Calu3 (cell line): Measurements from ENCODE around the gene ECD. TPM values are rescaled to one million over a fixed set of nuclear protein-coding genes. Genes with fewer than 3 reads are reported as not detected.
A peak's percentile ranks its signal among the peaks of the same experiment; 100 is the strongest.

Experiments
- BruUV-seq: library from RNA; stranded (reverse); fragments of 400-500 nt; replicated peaks from 2 replicates; lab custom pipeline; 2021; lab: Mats Ljungman, UMichigan
- CTCF ChIA-PET: fragments of 300-600 bp; sonication (Branson Sonifier 250); formaldehyde crosslinking; loops from one replicate; lab custom pipeline; 2022; ENCODE audit warnings: antibody characterized with exemption; lab: Charles Lee
- DNase-seq: peaks from one replicate; pipeline ENCODE4 v3.0.0; 2022
- H3K27ac Mint-ChIP-seq: one replicate; pipeline ENCODE4 v1.8.0; 2022; ENCODE audit warnings: mixed read lengths; ENCODE audit not compliant: unreplicated experiment
- H3K27me3 Mint-ChIP-seq: one replicate; pipeline ENCODE4 v1.8.0; 2022; ENCODE audit warnings: mixed read lengths; ENCODE audit not compliant: unreplicated experiment
- H3K36me3 Mint-ChIP-seq: one replicate; pipeline ENCODE4 v1.8.0; 2022; ENCODE audit warnings: mild to moderate bottlenecking, moderate library complexity, mixed read lengths; ENCODE audit not compliant: insufficient read depth, unreplicated experiment
- H3K4me1 Mint-ChIP-seq: one replicate; pipeline ENCODE4 v1.8.0; 2022; ENCODE audit warnings: mild to moderate bottlenecking, low read depth, mixed read lengths; ENCODE audit not compliant: unreplicated experiment
- H3K4me3 Mint-ChIP-seq: one replicate; pipeline ENCODE4 v1.8.0; 2022; ENCODE audit warnings: mild to moderate bottlenecking, low read depth, moderate library complexity, mixed read lengths; ENCODE audit not compliant: unreplicated experiment
- H3K9me3 Mint-ChIP-seq: one replicate; pipeline ENCODE4 v1.8.0; 2022; ENCODE audit warnings: low read depth, mixed read lengths; ENCODE audit not compliant: unreplicated experiment
- CTCF ChIP-seq: fragments of 200-600 bp; IDR thresholded peaks from one replicate; pipeline ENCODE4 v1.8.0; 2022; ENCODE audit warnings: antibody characterized with exemption; ENCODE audit not compliant: unreplicated experiment
- intact Hi-C: fragments of 100-400 bp; cut with micrococcal nuclease; formaldehyde crosslinking; loops from one replicate; pipeline ENCODE4 v1.10.0; 2022; ENCODE audit not compliant: unreplicated experiment
- total RNA-seq: library from RNA; stranded (reverse); gene quantifications from 2 replicates; pipeline ENCODE4 v1.2.3, GENCODE V29; 2022

The ECD gene
- total RNA-seq, 1 experiment from 2014 or later, result 28.1 TPM

- Mint-ChIP-seq H3K4me3 (no peak overlapping the region), H3K36me3 (peaks cover 14% of the 10 kb centered on the region), H3K9me3 (no peaks in the 10 kb centered on the region), H3K27me3 (no peaks in the 10 kb centered on the region), H3K27ac (no peak overlapping the region), H3K4me1 (no peaks in the 10 kb centered on the region)
- BruUV-seq, result no TSS peak
- CTCF ChIA-PET, result no interaction called here
- intact Hi-C loops, result no loop called here
- TF ChIP-seq CTCF, result no peak
- DNase-seq, result no peak
These were observed 47.9 kb downstream of the ECD start for GRCh38 chr10:73119952-73120351.

GRCh38 chr10:73119457-73119856, 48.4 kb downstream of the ECD start:
- no peak overlapping the region for H3K4me3 Mint-ChIP-seq
- intact Hi-C loops, result no loop called here
- H3K9me3 Mint-ChIP-seq, result no peaks in the 10 kb centered on the region
- no peaks in the 10 kb centered on the region for H3K27me3 Mint-ChIP-seq
- BruUV-seq, result no TSS peak
- TF ChIP-seq CTCF, result no peak
- H3K27ac Mint-ChIP-seq, result no peak overlapping the region
- CTCF ChIA-PET, result interaction anchor here (0.6 kb wide), 1 partner anchor 30 kb away, joined by 4 read pairs; no protein-coding TSS in a partner anchor
- DNase-seq, result no peak
- peaks cover 13% of the 10 kb centered on the region for H3K36me3 Mint-ChIP-seq
- no peaks in the 10 kb centered on the region for H3K4me1 Mint-ChIP-seq

- DNase-seq, result no peak
- CTCF ChIA-PET, result no interaction called here
- no peaks in the 10 kb centered on the region for H3K27me3 Mint-ChIP-seq
- H3K9me3 Mint-ChIP-seq, result no peaks in the 10 kb centered on the region
- H3K36me3 Mint-ChIP-seq, result peaks cover 8% of the 10 kb centered on the region
- no peaks in the 10 kb centered on the region for H3K4me1 Mint-ChIP-seq
- TF ChIP-seq CTCF, result no peak
- peak overlapping the region; percentile 36 for H3K27ac Mint-ChIP-seq
- H3K4me3 Mint-ChIP-seq, result no peak overlapping the region
- no TSS peak for BruUV-seq
- intact Hi-C loops, result no loop called here
These were observed 49.6 kb downstream of the ECD start for GRCh38 chr10:73117976-73118743.

GRCh38 chr10:73116017-73116416, 51.8 kb downstream of the ECD start:
- DNase-seq, result no peak
- no TSS peak for BruUV-seq
- H3K4me3 Mint-ChIP-seq, result no peak overlapping the region
- TF ChIP-seq CTCF, result no peak
- H3K4me1 Mint-ChIP-seq, result no peaks in the 10 kb centered on the region
- no peaks in the 10 kb centered on the region for H3K9me3 Mint-ChIP-seq
- H3K36me3 Mint-ChIP-seq, result peaks cover 15% of the 10 kb centered on the region
- CTCF ChIA-PET, result no interaction called here
- H3K27me3 Mint-ChIP-seq, result no peaks in the 10 kb centered on the region
- H3K27ac Mint-ChIP-seq, result no peak overlapping the region
- intact Hi-C loops, result no loop called here
